ENCODE measurements around the gene APOE. TPM values are rescaled to one million over a fixed set of nuclear protein-coding genes. Genes with fewer than 3 reads are reported as not detected.

Gene APOE
- total and polyA plus RNA-seq, 2 of the 8 experiments (the other 6 are each of a cell fraction or from before 2014, with no cell fraction given): 629 to 1,258 TPM

DNA sequence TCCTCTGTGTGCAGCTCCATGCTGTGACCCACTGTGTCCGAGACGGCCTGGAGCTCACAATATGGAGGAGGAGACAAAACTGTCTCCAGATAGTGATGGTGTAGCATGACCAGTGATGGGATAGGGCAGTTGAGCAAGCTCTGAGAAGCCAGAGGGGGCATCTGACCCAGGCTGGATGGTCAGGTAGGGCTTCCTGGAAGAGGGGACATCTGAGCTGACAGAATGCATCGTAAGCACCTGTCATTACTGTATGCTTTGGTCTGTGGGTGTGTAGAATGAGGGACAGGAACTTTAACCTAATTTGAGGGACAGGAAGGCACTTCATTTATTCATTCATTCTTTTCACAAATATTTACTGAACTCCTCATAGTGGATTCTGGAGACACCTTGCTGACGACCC lies 21.0 kb upstream of the APOE start:
- Histone ChIP-seq H4K5ac (ENCODE audit: insufficient read length, low read depth, low read length) (no peak overlapping the region), H3K27me3 (replicated peaks in 1 of 4; ENCODE audit: control insufficient read depth in 3 of 4, extremely low read depth in 1 of 4, insufficient read depth in 3 of 4, low read length in 3 of 4) (no peaks in the 10 kb centered on the region), H3K14ac (ENCODE audit: insufficient read length) (no peak overlapping the region), H3K79me1 (ENCODE audit: low read depth, low read length) (no peaks in the 10 kb centered on the region), H3K18ac (ENCODE audit: extremely low read depth, low read length) (no peak overlapping the region), H2AK5ac (ENCODE audit: low read depth, low read length) (peak overlapping the region; percentile 83; the same call in 1 of the 2 replicates), H3K23ac (ENCODE audit: insufficient read length) (no peak overlapping the region), H3K9me3 (ENCODE audit: insufficient read depth in 2 of 2, low read depth in 1 of 2, low read length in 1 of 2) (no peaks in the 10 kb centered on the region), H2BK5ac (ENCODE audit: low read depth, low read length) (no peak overlapping the region), H3K27ac (ENCODE audit: low read depth, low read length) (no peak overlapping the region), H2BK20ac (ENCODE audit: low read length) (no peak overlapping the region), H4K20me1 (replicated peaks in 1 of 2; ENCODE audit: control insufficient read depth in 1 of 2, insufficient read depth in 2 of 2, low read length in 2 of 2) (peaks cover 7 to 9% of the 10 kb centered on the region in 2 experiments), H2AFZ (ENCODE audit: low read length) (no peak overlapping the region), H3K56ac (replicated peaks; ENCODE audit: insufficient read length, low read depth, low read length) (no peak overlapping the region), H3K9ac (replicated peaks in 1 of 4; ENCODE audit: extremely low read depth in 1 of 4, low read depth in 3 of 4, low read length in 3 of 4) (no peak overlapping the region), H3K4ac (replicated peaks; ENCODE audit: insufficient read length, low read depth, low read length) (no peak overlapping the region), H2BK15ac (ENCODE audit: low read length) (no peak overlapping the region), H4K8ac (ENCODE audit: extremely low read depth, insufficient read depth, low read length) (no peak overlapping the region), H3K4me1 (replicated peaks in 1 of 4; ENCODE audit: control insufficient read depth in 3 of 4, insufficient read depth in 4 of 4, low read length in 3 of 4) (peaks cover 0 to 7% (median 0%) of the 10 kb centered on the region in 4 experiments; a peak in 1 of 7 replicates), H3K23me2 (ENCODE audit: low read depth, low read length) (0 out of 2 replicates have a peak, but pooled peaks cover under 1% of the 10 kb centered on the region), H3K4me2 (ENCODE audit: insufficient read depth in 1 of 2, low read depth in 2 of 2, low read length in 2 of 2) (no peak overlapping the region), H4K91ac (replicated peaks; ENCODE audit: insufficient read length, low read length) (no peak overlapping the region), H2BK12ac (ENCODE audit: low read depth, low read length) (no peak overlapping the region), H3K36me3 (ENCODE audit: control insufficient read depth in 2 of 4, insufficient read depth in 4 of 4, low read length in 3 of 4) (peaks cover 6 to 50% (median 17%) of the 10 kb centered on the region in 4 experiments; a peak in 6 of 8 replicates), H3K79me2 (ENCODE audit: control insufficient read depth in 1 of 2, insufficient read depth in 2 of 2, low read length in 2 of 2) (no peaks in the 10 kb centered on the region), H3K4me3 (ENCODE audit: extremely low read depth in 1 of 4, insufficient read depth in 2 of 4, low read depth in 3 of 4, low read length in 4 of 4) (no peak overlapping the region), H2BK120ac (replicated peaks; ENCODE audit: low read depth, low read length) (no peak overlapping the region)
- ChIA-PET POLR2A (ENCODE audit: partially characterized antibody) (interaction anchor here (1.2 to 13.6 kb wide), 6 partner anchors 10 to 73 kb away, joined by 4 to 109 read pairs (median 16); partner anchors contain the start of gene NECTIN2), CTCF (ENCODE audit: partially characterized antibody) (interaction anchor here (0.9 to 1.7 kb wide), 8 partner anchors 19 to 116 kb away, joined by 3 to 10 read pairs (median 4); partner anchors contain the start of genes NECTIN2 and RELB)
- WGBS, 2 experiments (ENCODE audit: extremely low coverage in 1 of 2, insufficient coverage in 1 of 2, insufficient read length in 1 of 2, insufficient replicate concordance in 2 of 2, low coverage in 1 of 2, low lambda C conversion rate in 2 of 2, missing lambda C conversion rate in 1 of 2): 93% methylated on average over 4 of the region's 4 CpGs; no CpG with 5 or more reads in 1 of the 2 experiments
- TF ChIP-seq MAX (IDR thresholded peaks at IDR 0.05) (no peak), EP300 (IDR thresholded peaks at IDR 0.05; ENCODE audit: borderline replicate concordance in 1 of 2, low read depth in 2 of 2, low read length in 2 of 2) (no peak), SP2 (IDR thresholded peaks at IDR 0.05; ENCODE audit: low read length) (no peak), CEBPB (IDR thresholded peaks at IDR 0.05; ENCODE audit: low read depth, low read length) (no peak), EZH2 (IDR thresholded peaks at IDR 0.05; ENCODE audit: low read depth, low read length, severe bottlenecking) (no peak), SIN3A (conservative IDR thresholded peaks at IDR 0.05 in 1 of 2, IDR thresholded peaks at IDR 0.05 in 1 of 2; ENCODE audit: low read depth in 1 of 2, low read length in 2 of 2) (no peak), SP1 (IDR thresholded peaks at IDR 0.05; ENCODE audit: low read depth, low read length) (no peak)
- TF ChIP-seq, protein P1, sequence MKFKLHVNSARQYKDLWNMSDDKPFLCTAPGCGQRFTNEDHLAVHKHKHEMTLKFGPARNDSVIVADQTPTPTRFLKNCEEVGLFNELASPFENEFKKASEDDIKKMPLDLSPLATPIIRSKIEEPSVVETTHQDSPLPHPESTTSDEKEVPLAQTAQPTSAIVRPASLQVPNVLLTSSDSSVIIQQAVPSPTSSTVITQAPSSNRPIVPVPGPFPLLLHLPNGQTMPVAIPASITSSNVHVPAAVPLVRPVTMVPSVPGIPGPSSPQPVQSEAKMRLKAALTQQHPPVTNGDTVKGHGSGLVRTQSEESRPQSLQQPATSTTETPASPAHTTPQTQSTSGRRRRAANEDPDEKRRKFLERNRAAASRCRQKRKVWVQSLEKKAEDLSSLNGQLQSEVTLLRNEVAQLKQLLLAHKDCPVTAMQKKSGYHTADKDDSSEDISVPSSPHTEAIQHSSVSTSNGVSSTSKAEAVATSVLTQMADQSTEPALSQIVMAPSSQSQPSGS (IDR thresholded peaks at IDR 0.05; ENCODE audit: low read length): no peak
- FAIRE-seq: no peak
- DNase-seq (ENCODE audit: low read depth in 1 of 2, low spot score in 2 of 2): no peak

Data from H1 (cell line).